SK-N-SH treated with all-trans-retinoic acid at 6 μM for 48 hours (cell line): ENCODE results near the gene DIO1.
A peak's percentile ranks its signal among the peaks of the same experiment; 100 is the strongest.

ENCODE experiments used
- ATAC-seq: fragments of 200-7000 bp; cut with Tn5 transposase; 3 replicates; pipeline ENCODE4 v1.9.1; 2020; ENCODE audit warnings: mild to moderate bottlenecking, moderate library complexity
- ARNTL ChIP-seq: fragments of 450-650 bp; formaldehyde crosslinking; IDR thresholded peaks from 2 replicates; pipeline ENCODE4 v1.5.0; 2020; ENCODE audit warnings: low read depth, mild to moderate bottlenecking, moderate library complexity, borderline replicate concordance
- BACH2 ChIP-seq: fragments of 250-450 bp; sonication (Bioruptor Pico); IDR thresholded peaks from 2 replicates; pipeline ENCODE4 v1.9.0; 2021; ENCODE audit warnings: mild to moderate bottlenecking, borderline replicate concordance
- CSDC2 ChIP-seq: fragments of 250-450 bp; sonication (Bioruptor Pico); IDR thresholded peaks from 2 replicates; pipeline ENCODE4 v1.5.0; 2020; ENCODE audit warnings: mild to moderate bottlenecking, moderate library complexity
- ESRRG ChIP-seq: fragments of 250-450 bp; sonication (Bioruptor Pico); IDR thresholded peaks from 2 replicates; pipeline ENCODE4 v1.6.1; 2021; ENCODE audit warnings: mild to moderate bottlenecking
- GLIS3 ChIP-seq: fragments of 250-450 bp; sonication (Bioruptor Pico); IDR thresholded peaks from 2 replicates; pipeline ENCODE4 v1.5.0; 2020; ENCODE audit warnings: mild to moderate bottlenecking, moderate library complexity
- ISL1 ChIP-seq: fragments of 250-450 bp; sonication (Bioruptor Pico); IDR thresholded peaks from 2 replicates; pipeline ENCODE4 v2.1.2; 2022; ENCODE audit warnings: mild to moderate bottlenecking, moderate library complexity
- OSR1 ChIP-seq: fragments of 250-450 bp; sonication (Bioruptor Pico); IDR thresholded peaks from 2 replicates; pipeline ENCODE4 v1.8.0; 2022; ENCODE audit warnings: moderate library complexity, mild to moderate bottlenecking, inconsistent platforms
- PPARA ChIP-seq: fragments of 250-450 bp; sonication (Bioruptor Pico); IDR thresholded peaks from 2 replicates; pipeline ENCODE4 v1.5.0; 2020; ENCODE audit warnings: mild to moderate bottlenecking, borderline replicate concordance
- RARB ChIP-seq: fragments of 250-450 bp; sonication (Bioruptor Pico); IDR thresholded peaks from 2 replicates; pipeline ENCODE4 v1.8.0; 2021; ENCODE audit warnings: mild to moderate bottlenecking, moderate library complexity
- SNAI2 ChIP-seq: fragments of 250-450 bp; sonication (Bioruptor Pico); IDR thresholded peaks from 2 replicates; pipeline ENCODE4 v1.5.0; 2020; ENCODE audit warnings: mild to moderate bottlenecking, moderate library complexity
- TCF4 ChIP-seq: fragments of 250-450 bp; sonication (Bioruptor Pico); IDR thresholded peaks from 2 replicates; pipeline ENCODE4 v1.8.0; 2021; ENCODE audit warnings: mild to moderate bottlenecking, moderate library complexity, borderline replicate concordance
- TOX ChIP-seq: fragments of 250-450 bp; sonication (Bioruptor Pico); IDR thresholded peaks from 2 replicates; pipeline ENCODE4 v1.8.0; 2021; ENCODE audit warnings: mild to moderate bottlenecking, moderate library complexity, borderline replicate concordance
- ZC3H10 ChIP-seq: fragments of 250-450 bp; sonication (Bioruptor Pico); IDR thresholded peaks from 2 replicates; pipeline ENCODE4 v1.5.1; 2021; ENCODE audit warnings: mild to moderate bottlenecking, moderate library complexity
- ZFP3 ChIP-seq: fragments of 250-450 bp; sonication (Bioruptor Pico); IDR thresholded peaks from 2 replicates; pipeline ENCODE4 v1.5.0; 2020; ENCODE audit warnings: mild to moderate bottlenecking, moderate library complexity
- ZFP30 ChIP-seq: fragments of 450-650 bp; formaldehyde crosslinking; IDR thresholded peaks from 2 replicates; pipeline ENCODE4 v1.5.0; 2022; ENCODE audit warnings: mild to moderate bottlenecking, moderate library complexity
- ZNF565 ChIP-seq: fragments of 450-650 bp; formaldehyde crosslinking; conservative IDR thresholded peaks from 2 replicates; pipeline ENCODE4 v1.5.0; 2020; ENCODE audit warnings: low read depth, mild to moderate bottlenecking, moderate library complexity
- ZNF70 ChIP-seq: fragments of 450-650 bp; formaldehyde crosslinking; IDR thresholded peaks from 2 replicates; pipeline ENCODE4 v1.5.0; 2020; ENCODE audit warnings: mild to moderate bottlenecking, moderate library complexity
- ZNF8 ChIP-seq: fragments of 450-650 bp; formaldehyde crosslinking; IDR thresholded peaks from 2 replicates; pipeline ENCODE4 v1.5.0; 2020; ENCODE audit warnings: mild to moderate bottlenecking, moderate library complexity
- TF ChIP-seq, protein P1 (sequence below): fragments of 250-450 bp; sonication (Bioruptor Pico); IDR thresholded peaks from 2 replicates; pipeline ENCODE4 v1.8.0; 2020; ENCODE audit warnings: mild to moderate bottlenecking, moderate library complexity, borderline replicate concordance
- TF ChIP-seq, protein P2 (sequence below): fragments of 250-450 bp; sonication (Bioruptor Pico); IDR thresholded peaks from 2 replicates; pipeline ENCODE4 v1.5.1; 2020; ENCODE audit warnings: low read depth, mild to moderate bottlenecking, moderate library complexity
- TF ChIP-seq, protein P3 (sequence below): fragments of 250-450 bp; sonication (Bioruptor Pico); IDR thresholded peaks from 2 replicates; pipeline ENCODE4 v1.5.1; 2021; ENCODE audit warnings: mild to moderate bottlenecking, moderate library complexity
- TF ChIP-seq, protein P4 (sequence below): fragments of 250-450 bp; sonication (Bioruptor Pico); IDR thresholded peaks from 2 replicates; pipeline ENCODE4 v1.5.0; 2020; ENCODE audit warnings: mild to moderate bottlenecking, moderate library complexity

The DIO1 gene

DNA sequence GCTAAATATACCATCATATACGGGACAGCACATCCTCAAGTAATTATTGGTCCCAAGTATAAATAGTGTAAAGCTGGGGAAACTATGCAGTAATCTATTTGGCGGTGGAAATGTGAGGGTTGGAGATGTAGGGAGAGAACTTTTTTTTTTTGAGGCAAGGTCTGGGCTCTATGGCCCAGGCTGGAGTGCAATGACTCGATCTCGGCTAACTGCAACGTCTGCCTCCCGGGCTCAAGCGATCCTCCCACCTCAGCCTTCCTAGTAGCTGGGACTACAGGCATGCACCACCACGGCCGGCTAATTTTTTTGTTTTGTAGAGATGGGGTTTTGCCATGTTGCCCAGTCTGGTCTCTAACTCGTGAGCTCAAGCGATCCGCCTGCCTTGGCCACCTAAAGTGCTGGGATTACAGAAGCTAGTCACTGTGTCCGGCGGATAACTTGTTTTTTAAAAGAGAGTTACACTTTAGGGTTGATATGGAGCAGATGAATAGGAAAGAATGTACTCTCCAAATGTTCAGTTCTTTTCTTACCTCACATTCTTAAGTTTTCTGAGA is 49.6 kb downstream of the DIO1 start (continued):
- no peak for TF ChIP-seq BACH2 (CRISPR knock-in tag)
- TF ChIP-seq ZNF8 (CRISPR knock-in tag), result no peak
- no peak for TF ChIP-seq TOX

DNA sequence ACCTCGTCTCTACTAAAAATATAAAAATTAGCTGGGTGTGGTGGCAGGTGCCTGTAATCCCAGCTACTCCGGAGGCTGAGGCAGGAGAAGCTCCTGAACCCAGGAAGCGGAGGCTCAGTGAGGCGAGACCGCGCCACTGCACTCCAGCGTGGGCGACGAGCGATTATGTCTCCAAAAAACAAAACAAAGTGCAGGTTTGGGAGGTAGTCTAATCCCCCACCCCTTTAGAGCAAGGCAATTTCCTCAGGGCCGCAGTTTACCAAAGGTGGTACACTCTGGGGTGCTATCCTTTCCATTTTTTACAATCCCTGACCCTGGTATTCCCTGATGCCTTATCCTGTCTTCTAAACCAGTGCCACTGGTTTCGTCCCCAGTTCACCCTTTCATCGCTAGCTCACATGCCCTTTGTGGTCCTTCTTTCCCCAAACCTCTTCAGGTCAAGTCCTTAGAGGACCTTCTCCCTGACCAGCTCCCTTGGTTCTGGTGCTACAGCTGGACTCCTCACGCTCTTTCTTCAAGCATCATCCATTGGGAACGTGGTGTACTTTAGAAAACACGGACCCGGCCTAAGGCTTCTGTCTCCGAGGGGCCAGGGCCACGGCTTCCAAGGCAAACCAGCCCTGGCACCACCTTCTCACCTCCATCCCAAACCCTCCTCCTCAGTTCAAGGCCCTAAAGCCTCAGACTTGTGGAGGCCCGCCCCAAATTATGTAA is 50.6 kb downstream of the DIO1 start:
- peak; percentile 1; the same call in 1 of the 3 replicates for ATAC-seq
- TF ChIP-seq TOX (no peak), ZNF8 (CRISPR knock-in tag) (no peak), ISL1 (CRISPR knock-in tag) (no peak), CSDC2 (CRISPR knock-in tag) (no peak), ZFP3 (no peak), OSR1 (CRISPR knock-in tag) (no peak), ZNF70 (no peak)
- TF ChIP-seq, protein P1, sequence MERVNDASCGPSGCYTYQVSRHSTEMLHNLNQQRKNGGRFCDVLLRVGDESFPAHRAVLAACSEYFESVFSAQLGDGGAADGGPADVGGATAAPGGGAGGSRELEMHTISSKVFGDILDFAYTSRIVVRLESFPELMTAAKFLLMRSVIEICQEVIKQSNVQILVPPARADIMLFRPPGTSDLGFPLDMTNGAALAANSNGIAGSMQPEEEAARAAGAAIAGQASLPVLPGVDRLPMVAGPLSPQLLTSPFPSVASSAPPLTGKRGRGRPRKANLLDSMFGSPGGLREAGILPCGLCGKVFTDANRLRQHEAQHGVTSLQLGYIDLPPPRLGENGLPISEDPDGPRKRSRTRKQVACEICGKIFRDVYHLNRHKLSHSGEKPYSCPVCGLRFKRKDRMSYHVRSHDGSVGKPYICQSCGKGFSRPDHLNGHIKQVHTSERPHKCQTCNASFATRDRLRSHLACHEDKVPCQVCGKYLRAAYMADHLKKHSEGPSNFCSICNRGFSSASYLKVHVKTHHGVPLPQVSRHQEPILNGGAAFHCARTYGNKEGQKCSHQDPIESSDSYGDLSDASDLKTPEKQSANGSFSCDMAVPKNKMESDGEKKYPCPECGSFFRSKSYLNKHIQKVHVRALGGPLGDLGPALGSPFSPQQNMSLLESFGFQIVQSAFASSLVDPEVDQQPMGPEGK (CRISPR knock-in tag), result no peak
- TF ChIP-seq, protein P2, sequence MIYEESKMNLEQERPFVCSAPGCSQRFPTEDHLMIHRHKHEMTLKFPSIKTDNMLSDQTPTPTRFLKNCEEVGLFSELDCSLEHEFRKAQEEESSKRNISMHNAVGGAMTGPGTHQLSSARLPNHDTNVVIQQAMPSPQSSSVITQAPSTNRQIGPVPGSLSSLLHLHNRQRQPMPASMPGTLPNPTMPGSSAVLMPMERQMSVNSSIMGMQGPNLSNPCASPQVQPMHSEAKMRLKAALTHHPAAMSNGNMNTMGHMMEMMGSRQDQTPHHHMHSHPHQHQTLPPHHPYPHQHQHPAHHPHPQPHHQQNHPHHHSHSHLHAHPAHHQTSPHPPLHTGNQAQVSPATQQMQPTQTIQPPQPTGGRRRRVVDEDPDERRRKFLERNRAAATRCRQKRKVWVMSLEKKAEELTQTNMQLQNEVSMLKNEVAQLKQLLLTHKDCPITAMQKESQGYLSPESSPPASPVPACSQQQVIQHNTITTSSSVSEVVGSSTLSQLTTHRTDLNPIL (CRISPR knock-in tag), result no peak
- TF ChIP-seq, all 23 proteins: peak for 0

DNA sequence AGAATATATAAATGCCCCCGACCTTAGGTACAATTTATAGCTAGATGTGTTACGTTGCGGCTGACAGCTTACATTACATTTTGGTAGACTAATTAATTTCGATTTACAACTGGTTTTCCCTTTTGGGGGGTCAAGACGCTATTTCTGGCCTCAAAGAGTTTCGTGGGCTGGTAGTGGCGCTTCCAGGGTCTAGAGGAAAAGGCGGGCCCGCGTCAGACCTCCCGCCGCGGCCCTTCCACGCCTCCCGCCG is 51.1 kb downstream of the DIO1 start:
- no peak for ATAC-seq
- TF ChIP-seq OSR1 (CRISPR knock-in tag) (no peak), ESRRG (CRISPR knock-in tag) (no peak), CSDC2 (CRISPR knock-in tag) (no peak)
- TF ChIP-seq, protein P1 (CRISPR knock-in tag), result no peak

DNA sequence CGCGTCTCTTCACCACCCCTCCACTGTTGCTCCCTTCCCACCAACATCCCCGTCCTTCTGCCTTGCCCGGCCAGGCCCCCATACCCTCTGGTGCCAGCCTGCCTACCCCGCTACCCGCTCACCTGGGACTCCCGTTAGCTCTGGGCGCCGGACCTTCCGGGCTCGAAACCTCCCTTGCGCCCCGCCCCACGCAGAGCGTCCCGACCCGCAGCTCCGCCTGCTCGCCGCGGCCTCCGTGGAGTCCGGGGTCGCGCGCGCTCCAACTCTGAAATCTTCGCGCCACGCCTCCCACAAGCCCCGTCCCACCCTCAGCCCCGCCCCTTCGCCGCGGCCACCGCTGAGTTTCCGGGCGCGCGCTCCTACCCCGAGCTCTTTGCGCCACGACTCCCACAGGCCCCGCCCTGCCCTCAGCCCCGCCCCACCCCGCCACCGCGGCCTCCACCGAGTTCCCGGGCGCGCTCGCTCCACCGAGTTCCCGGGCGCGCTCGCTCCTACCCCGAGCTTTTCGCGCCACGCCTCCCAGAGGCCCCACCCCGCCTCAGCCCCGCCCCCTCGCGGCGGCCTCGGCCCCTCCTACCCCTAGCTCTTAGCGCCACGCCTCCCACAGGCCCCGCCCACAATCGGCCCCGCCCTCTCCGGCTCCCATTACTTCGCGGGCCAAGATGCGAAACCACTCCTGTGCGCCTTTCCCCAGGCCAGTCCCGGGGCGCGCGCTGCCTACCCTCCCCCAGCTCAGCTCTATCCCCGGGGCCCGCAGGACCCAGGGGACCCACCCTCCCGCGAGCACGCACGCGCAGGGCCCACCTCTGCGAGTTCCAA is 51.7 kb downstream of the DIO1 start, which contains the start of gene IFT25:
Gene IFT25, minus strand, starts transcription at position 267 of the 819 bp plus-strand sequence. CDS start 5,617 bp downstream, outside the sequence.
- no peak for TF ChIP-seq CSDC2 (CRISPR knock-in tag)
- TF ChIP-seq ZNF70, result no peak
- TF ChIP-seq ESRRG (CRISPR knock-in tag), result no peak
- TF ChIP-seq TCF4 (CRISPR knock-in tag), result no peak
- no peak for TF ChIP-seq TOX
- no peak for TF ChIP-seq ZNF565 (CRISPR knock-in tag)
- TF ChIP-seq ARNTL (CRISPR knock-in tag), result no peak
- TF ChIP-seq RARB, result no peak
- TF ChIP-seq ISL1 (CRISPR knock-in tag), result no peak
- TF ChIP-seq ZFP3, result no peak
- no peak for TF ChIP-seq BACH2 (CRISPR knock-in tag)
- TF ChIP-seq OSR1 (CRISPR knock-in tag), result no peak
- no peak for TF ChIP-seq ZNF8 (CRISPR knock-in tag)
- no peak for TF ChIP-seq ZC3H10 (CRISPR knock-in tag)
- TF ChIP-seq PPARA (CRISPR knock-in tag), result no peak
- peak; percentile 90 for ATAC-seq

DNA sequence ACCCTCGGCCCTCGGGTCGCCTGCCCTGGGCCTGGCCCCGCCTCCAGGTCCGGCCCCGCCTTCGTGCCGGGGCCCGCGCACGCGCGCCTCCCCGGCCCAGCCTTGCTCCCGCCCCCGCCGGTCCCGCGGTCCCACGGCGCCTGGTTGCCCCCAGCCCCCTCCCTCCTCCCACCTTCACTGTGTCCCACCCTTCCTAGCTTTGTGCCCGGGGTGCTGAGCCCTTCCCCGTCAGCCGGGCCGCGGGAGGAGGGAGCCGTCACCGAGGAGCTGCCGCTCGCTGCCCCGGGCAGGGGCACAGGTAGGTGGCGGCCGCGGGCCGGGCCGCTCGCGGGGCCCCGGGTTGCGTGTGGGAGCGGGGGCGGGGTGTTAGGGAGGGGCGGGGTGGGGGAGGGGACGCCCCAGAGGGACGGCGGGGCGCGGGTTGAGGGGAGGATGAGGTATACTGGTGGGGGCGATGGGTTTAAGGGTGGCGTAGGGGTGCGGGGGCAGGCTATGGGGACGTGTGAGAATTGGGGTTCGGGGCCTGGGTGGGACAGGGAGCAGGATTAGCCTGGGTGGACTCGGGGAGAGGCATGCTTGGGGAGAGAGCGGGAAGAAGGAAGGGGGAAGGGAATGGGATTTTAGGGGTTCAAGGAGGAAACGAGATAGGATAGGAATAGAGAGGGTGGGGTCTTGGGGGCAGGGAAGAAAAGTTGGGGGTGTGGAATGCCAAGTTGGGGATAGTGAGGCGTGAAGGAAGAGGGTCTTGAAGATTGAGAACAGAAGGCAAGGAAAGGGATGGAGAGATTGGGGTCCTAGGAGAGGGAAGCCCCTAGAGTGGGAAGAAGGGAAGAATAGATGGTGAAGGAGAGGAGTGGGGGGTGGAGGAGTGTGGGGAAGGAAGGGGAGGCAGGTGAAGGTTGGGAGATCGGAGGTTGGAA is 52.5 kb downstream of the DIO1 start, which contains the start of gene LRRC42:
Gene LRRC42, plus strand, starts transcription at position 99 of the 920 bp plus-strand sequence. CDS start 5,650 bp downstream, outside the sequence.
- peak; percentile 81 for ATAC-seq
- no peak for TF ChIP-seq ZFP30 (CRISPR knock-in tag)
- no peak for TF ChIP-seq CSDC2 (CRISPR knock-in tag)
- no peak for TF ChIP-seq TOX
- no peak for TF ChIP-seq GLIS3 (CRISPR knock-in tag)
- TF ChIP-seq, protein P3, sequence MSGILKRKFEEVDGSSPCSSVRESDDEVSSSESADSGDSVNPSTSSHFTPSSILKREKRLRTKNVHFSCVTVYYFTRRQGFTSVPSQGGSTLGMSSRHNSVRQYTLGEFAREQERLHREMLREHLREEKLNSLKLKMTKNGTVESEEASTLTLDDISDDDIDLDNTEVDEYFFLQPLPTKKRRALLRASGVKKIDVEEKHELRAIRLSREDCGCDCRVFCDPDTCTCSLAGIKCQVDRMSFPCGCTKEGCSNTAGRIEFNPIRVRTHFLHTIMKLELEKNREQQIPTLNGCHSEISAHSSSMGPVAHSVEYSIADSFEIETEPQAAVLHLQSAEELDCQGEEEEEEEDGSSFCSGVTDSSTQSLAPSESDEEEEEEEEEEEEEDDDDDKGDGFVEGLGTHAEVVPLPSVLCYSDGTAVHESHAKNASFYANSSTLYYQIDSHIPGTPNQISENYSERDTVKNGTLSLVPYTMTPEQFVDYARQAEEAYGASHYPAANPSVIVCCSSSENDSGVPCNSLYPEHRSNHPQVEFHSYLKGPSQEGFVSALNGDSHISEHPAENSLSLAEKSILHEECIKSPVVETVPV, result no peak
- TF ChIP-seq ESRRG (CRISPR knock-in tag), result no peak
- no peak for TF ChIP-seq PPARA (CRISPR knock-in tag)
- TF ChIP-seq, protein P4, sequence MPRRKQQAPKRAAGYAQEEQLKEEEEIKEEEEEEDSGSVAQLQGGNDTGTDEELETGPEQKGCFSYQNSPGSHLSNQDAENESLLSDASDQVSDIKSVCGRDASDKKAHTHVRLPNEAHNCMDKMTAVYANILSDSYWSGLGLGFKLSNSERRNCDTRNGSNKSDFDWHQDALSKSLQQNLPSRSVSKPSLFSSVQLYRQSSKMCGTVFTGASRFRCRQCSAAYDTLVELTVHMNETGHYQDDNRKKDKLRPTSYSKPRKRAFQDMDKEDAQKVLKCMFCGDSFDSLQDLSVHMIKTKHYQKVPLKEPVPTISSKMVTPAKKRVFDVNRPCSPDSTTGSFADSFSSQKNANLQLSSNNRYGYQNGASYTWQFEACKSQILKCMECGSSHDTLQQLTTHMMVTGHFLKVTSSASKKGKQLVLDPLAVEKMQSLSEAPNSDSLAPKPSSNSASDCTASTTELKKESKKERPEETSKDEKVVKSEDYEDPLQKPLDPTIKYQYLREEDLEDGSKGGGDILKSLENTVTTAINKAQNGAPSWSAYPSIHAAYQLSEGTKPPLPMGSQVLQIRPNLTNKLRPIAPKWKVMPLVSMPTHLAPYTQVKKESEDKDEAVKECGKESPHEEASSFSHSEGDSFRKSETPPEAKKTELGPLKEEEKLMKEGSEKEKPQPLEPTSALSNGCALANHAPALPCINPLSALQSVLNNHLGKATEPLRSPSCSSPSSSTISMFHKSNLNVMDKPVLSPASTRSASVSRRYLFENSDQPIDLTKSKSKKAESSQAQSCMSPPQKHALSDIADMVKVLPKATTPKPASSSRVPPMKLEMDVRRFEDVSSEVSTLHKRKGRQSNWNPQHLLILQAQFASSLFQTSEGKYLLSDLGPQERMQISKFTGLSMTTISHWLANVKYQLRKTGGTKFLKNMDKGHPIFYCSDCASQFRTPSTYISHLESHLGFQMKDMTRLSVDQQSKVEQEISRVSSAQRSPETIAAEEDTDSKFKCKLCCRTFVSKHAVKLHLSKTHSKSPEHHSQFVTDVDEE, result no peak
- TF ChIP-seq ISL1 (CRISPR knock-in tag), result no peak
- no peak for TF ChIP-seq SNAI2 (CRISPR knock-in tag)
